ENCODE measurements around the gene HEMK1.

Gene HEMK1

DNA sequence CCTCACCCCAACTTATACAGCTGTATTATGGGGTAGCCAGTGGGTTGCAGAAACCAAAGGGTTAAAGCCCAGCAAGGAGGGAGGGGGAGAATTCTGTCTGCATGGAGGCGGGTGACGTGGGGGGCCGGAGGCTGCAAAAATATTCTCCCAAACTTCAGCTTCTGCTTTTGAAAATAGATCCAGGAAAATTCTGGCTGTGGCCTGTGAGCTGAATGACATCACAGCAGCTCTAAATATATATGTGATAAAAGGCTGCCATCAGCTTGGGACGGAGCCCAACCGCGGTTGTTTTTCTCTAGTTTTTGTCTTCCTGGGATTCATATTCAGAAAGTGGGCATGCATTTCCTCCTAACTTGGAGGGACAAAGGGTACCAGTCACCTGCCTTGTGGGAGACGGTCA lies 75.2 kb downstream of the HEMK1 start:
- DNase-seq (ENCODE audit: low spot score) = no peak

DNA sequence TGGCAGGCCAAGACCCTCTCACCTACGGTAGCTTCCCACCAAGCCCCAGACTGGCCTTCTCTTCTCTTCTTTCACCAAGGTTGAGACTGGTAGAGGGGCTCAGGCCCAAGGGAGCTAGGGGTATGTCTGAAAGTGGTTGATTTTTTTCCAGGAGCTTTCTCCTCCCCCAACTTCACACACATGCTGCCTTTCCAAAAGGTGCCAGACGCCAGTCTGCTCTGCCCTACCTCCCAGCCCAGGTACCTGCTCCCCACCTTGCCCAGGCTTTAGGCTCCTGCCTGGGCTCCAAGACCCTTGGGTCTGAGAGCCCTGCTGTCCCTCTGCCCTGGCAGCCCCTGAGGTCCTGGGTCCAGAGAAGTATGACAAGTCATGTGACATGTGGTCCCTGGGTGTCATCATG lies 76.1 kb downstream of the HEMK1 start:
- no peak for DNase-seq (ENCODE audit: low spot score)
